GM23248 (cell line): ENCODE results near the gene CEACAM19. TPM values are rescaled to one million over a fixed set of nuclear protein-coding genes. Genes with fewer than 3 reads are reported as not detected.
"Not testable (repeated sequence)": the region's sequence is repeated elsewhere in the genome, so short reads cannot be mapped to it uniquely, and the experiment has no call there.

Source experiments
- DNase-seq: peaks from one replicate; pipeline ENCODE4 v3.0.0-alpha.2; 2015
- H2AFZ ChIP-seq: fragments of 200-600 bp; sonication (generic); 2 replicates; pipeline ENCODE4 v1.6.1; 2016; ENCODE audit warnings: antibody characterized with exemption
- H3F3A ChIP-seq: fragments of 200-600 bp; sonication (generic); 2 replicates; pipeline ENCODE4 v1.6.1; 2016; ENCODE audit warnings: mild to moderate bottlenecking, antibody characterized with exemption, mixed run types; ENCODE audit not compliant: insufficient read depth
- H3K27ac ChIP-seq: fragments of 200-600 bp; sonication (generic); 2 replicates; pipeline ENCODE4 v1.5.1; 2016; ENCODE audit warnings: mild to moderate bottlenecking
- H3K27me3 ChIP-seq: fragments of 200-600 bp; sonication (generic); replicated peaks from 2 replicates; pipeline ENCODE4 v1.6.1; 2016; ENCODE audit warnings: mild to moderate bottlenecking; ENCODE audit not compliant: insufficient read depth
- H3K36me3 ChIP-seq: fragments of 200-600 bp; sonication (generic); 2 replicates; pipeline ENCODE4 v1.6.1; 2016; ENCODE audit warnings: low read depth, mild to moderate bottlenecking
- H3K4me1 ChIP-seq: fragments of 200-600 bp; sonication (generic); 2 replicates; pipeline ENCODE4 v1.6.1; 2016; ENCODE audit warnings: mild to moderate bottlenecking; ENCODE audit not compliant: insufficient read depth
- H3K4me2 ChIP-seq: fragments of 200-600 bp; sonication (generic); one replicate; pipeline ENCODE4 v1.6.1; 2016; ENCODE audit warnings: mild to moderate bottlenecking; ENCODE audit not compliant: unreplicated experiment
- H3K4me3 ChIP-seq: fragments of 200-600 bp; sonication (generic); 2 replicates; pipeline ENCODE4 v1.5.1; 2016; ENCODE audit warnings: mild to moderate bottlenecking
- H3K79me2 ChIP-seq: fragments of 200-600 bp; sonication (generic); 2 replicates; pipeline ENCODE4 v1.6.1; 2016; ENCODE audit warnings: mild to moderate bottlenecking; ENCODE audit not compliant: insufficient read depth
- H3K9ac ChIP-seq: fragments of 200-600 bp; sonication (generic); 2 replicates; pipeline ENCODE4 v1.6.1; 2016; ENCODE audit warnings: mild to moderate bottlenecking
- H3K9me2 ChIP-seq: fragments of 200-600 bp; sonication (generic); 2 replicates; pipeline ENCODE4 v1.6.1; 2016; ENCODE audit warnings: mixed run types, mild to moderate bottlenecking, moderate library complexity; ENCODE audit not compliant: insufficient read depth
- H3K9me3 ChIP-seq: fragments of 200-600 bp; sonication (generic); one replicate; pipeline ENCODE4 v1.6.1; 2017; ENCODE audit warnings: low read depth
- H4K20me1 ChIP-seq: fragments of 200-600 bp; sonication (generic); 2 replicates; pipeline ENCODE4 v1.6.0; 2016; ENCODE audit not compliant: insufficient read depth
- EZH2 ChIP-seq: fragments of 200-600 bp; sonication (generic); IDR thresholded peaks from 2 replicates; pipeline ENCODE4 v1.6.1; 2018; ENCODE audit warnings: antibody characterized with exemption, mild to moderate bottlenecking; ENCODE audit not compliant: insufficient read depth, poor library complexity, severe bottlenecking
- EZH2phosphoT487 ChIP-seq: fragments of 200-600 bp; sonication (generic); IDR thresholded peaks from 2 replicates; pipeline ENCODE4 v1.6.1; 2018; ENCODE audit warnings: antibody characterized with exemption, moderate library complexity, mild to moderate bottlenecking, low read depth; ENCODE audit not compliant: insufficient read depth
- WGBS, 2 experiments: methylation state at CpG; one replicate each; pipeline ENCODE4 v1.1.6; 2015 to 2017; ENCODE audit warnings: low lambda C conversion rate in 2 of 2, low coverage in 1 of 2; ENCODE audit errors: missing lambda C conversion rate in 2 of 2; 5-methylcytosine and 5-hydroxymethylcytosine counted together
- in situ Hi-C: fragments of 300-500 bp; cut with MboI; formaldehyde crosslinking; loops from 2 replicates; pipeline ENCODE4 v1.15.0; 2020
- polyA plus RNA-seq: library from polyadenylated mRNA; unstranded; fragments of >200 nt; fragmentation: Nextera tagmentation; extraction: Ambion mirVana; gene quantifications from 2 replicates; pipeline ENCODE4 v1.2.1, GENCODE V29; 2016
- total RNA-seq: library from RNA; depleted of rRNA; stranded (reverse); fragments of >200 nt; shearing (Covaris generic); gene quantifications from 2 replicates; pipeline ENCODE4 v1.2.3, GENCODE V29; 2014

The CEACAM19 gene
- total and polyA plus RNA-seq, 2 experiments from 2014 or later, result 1.7 to 1.9 TPM

DNA sequence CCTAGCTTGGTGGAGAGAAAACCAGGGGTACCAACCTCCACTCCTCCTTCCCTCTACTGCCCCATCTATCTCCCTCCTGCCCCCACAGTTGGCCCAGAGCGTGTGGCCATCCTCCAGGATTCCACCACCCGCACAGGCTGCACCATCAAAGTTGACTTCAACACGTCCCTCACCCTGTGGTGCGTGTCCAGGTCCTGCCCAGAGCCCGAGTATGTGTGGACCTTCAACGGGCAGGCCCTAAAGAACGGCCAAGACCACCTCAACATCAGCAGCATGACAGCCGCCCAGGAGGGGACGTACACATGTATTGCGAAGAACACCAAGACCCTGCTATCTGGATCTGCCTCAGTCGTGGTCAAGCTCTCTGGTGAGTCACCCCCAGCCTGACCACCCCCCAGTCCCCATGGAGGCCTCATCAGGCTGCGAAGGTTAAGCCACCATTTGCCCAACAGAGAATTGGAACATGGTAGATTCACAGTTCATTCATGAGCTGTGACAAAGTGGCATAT lies 34.3 kb downstream of the CEACAM19 start:
- Histone ChIP-seq H4K20me1 (no peaks in the 10 kb centered on the region), H3K27me3 (no peaks in the 10 kb centered on the region), H3K9me3 (no peaks in the 10 kb centered on the region), H3K79me2 (no peaks in the 10 kb centered on the region), H3K36me3 (no peaks in the 10 kb centered on the region), H3F3A (no peaks in the 10 kb centered on the region), H3K9ac (no peak overlapping the region), H3K9me2 (no peaks in the 10 kb centered on the region), H2AFZ (no peak overlapping the region), H3K4me3 (no peak overlapping the region), H3K4me2 (no peak overlapping the region), H3K27ac (no peak overlapping the region), H3K4me1 (no peaks in the 10 kb centered on the region)
- no peak for DNase-seq
- in situ Hi-C loops, result no loop called here
- 80 to 84% methylated on average over 11 to 12 of the region's 12 CpGs for WGBS, 2 experiments
- TF ChIP-seq EZH2phosphoT487, result no peak

DNA sequence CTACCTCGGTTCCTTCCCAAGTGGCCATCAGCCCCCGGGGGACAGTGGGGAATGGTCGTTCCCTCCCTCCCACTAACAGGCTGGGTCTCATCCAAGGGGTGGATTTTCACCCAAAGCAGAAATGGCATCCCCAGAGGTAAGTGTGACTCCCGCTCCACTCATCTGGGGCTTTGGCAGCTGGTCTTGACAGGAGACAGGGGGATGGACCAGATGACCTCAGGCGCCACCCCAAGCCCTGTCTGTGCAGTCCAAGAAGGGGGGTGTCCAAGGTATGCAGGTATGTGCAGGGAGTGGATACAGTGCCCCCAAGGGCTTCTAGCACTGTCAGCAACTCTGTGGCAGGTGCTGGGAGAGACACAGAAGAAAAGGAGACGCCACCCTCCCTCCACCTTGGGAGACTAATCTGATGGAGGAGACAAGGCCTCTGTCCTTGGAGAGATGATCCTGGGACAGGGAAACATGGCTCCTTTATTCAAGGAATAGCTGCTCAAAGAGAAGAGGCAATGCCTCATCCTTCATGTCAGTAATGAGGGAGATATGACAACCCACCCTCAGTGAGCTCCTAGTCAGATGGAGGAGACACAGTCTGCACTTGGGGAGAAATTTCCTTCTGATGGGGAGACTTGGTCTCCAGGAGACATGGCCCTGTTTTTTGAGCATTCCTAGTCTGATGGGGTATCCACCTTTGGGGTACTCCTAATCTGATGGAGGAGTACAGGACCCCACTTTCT lies 35.4 kb downstream of the CEACAM19 start:
- no peaks in the 10 kb centered on the region for H3K79me2 ChIP-seq
- in situ Hi-C loops, result no loop called here
- no peaks in the 10 kb centered on the region for H4K20me1 ChIP-seq
- no peak overlapping the region for H3K27ac ChIP-seq
- no peak overlapping the region for H2AFZ ChIP-seq
- H3F3A ChIP-seq, result no peaks in the 10 kb centered on the region
- TF ChIP-seq EZH2phosphoT487 (no peak), EZH2 (no peak)
- H3K36me3 ChIP-seq, result no peaks in the 10 kb centered on the region
- WGBS, 2 experiments, result 84 to 87% methylated on average over 6 of the region's 6 CpGs
- no peak overlapping the region for H3K9ac ChIP-seq
- no peaks in the 10 kb centered on the region for H3K9me3 ChIP-seq
- H3K4me1 ChIP-seq, result no peaks in the 10 kb centered on the region
- H3K4me2 ChIP-seq, result no peak overlapping the region
- H3K9me2 ChIP-seq, result no peaks in the 10 kb centered on the region
- no peaks in the 10 kb centered on the region for H3K27me3 ChIP-seq
- H3K4me3 ChIP-seq, result no peak overlapping the region
- DNase-seq, result no peak

DNA sequence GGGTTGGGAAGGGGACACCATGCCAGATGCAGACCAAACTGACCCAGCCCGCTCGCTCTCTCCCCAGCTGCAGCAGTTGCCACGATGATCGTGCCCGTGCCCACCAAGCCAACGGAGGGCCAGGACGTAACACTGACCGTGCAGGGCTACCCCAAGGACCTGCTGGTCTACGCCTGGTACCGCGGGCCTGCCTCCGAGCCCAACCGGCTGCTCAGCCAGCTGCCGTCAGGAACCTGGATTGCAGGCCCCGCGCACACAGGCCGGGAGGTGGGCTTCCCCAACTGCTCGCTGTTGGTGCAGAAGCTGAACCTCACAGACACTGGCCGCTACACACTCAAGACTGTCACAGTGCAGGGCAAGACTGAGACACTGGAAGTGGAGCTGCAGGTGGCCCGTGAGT lies 36.5 kb downstream of the CEACAM19 start:
- Histone ChIP-seq H2AFZ (no peak overlapping the region), H3K4me2 (no peak overlapping the region), H3K9me2 (no peaks in the 10 kb centered on the region), H3K79me2 (no peaks in the 10 kb centered on the region), H4K20me1 (no peaks in the 10 kb centered on the region), H3K9ac (no peak overlapping the region), H3K27me3 (no peaks in the 10 kb centered on the region), H3K27ac (no peak overlapping the region), H3K36me3 (no peaks in the 10 kb centered on the region), H3F3A (no peaks in the 10 kb centered on the region), H3K4me1 (no peaks in the 10 kb centered on the region), H3K4me3 (no peak overlapping the region), H3K9me3 (no peaks in the 10 kb centered on the region)
- DNase-seq, result no peak
- 91 to 95% methylated on average over 20 of the region's 20 CpGs for WGBS, 2 experiments
- in situ Hi-C loops, result no loop called here
- TF ChIP-seq EZH2phosphoT487 (no peak), EZH2 (no peak)

DNA sequence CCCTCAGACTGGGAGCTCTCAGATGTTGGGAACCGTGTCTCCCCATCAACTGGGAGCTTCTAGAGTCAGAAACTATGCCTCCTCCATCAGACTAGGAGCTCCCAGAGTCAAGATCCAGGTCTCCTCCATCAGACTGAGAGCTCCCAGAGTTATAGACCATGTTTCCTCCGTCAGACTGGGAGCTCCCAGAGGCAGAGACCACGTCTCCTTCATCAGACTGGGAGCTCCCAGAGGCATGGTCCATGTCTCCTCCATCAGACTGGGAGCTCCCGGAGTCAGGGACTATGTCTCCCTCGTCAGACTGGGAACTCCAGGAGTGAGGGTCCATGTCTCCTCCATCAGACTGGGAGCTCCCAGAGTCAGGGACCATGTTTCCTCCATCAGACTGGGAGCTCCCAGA lies 37.7 kb downstream of the CEACAM19 start:
- H3K27me3 ChIP-seq, result no peaks in the 10 kb centered on the region
- no peak overlapping the region for H3K4me2 ChIP-seq
- DNase-seq, result no peak
- no peaks in the 10 kb centered on the region for H3K36me3 ChIP-seq
- no peaks in the 10 kb centered on the region for H3K79me2 ChIP-seq
- TF ChIP-seq EZH2phosphoT487 (no peak), EZH2 (no peak)
- in situ Hi-C loops, result no loop called here
- no peaks in the 10 kb centered on the region for H3K4me1 ChIP-seq
- H3K9me2 ChIP-seq, result no peaks in the 10 kb centered on the region
- H3F3A ChIP-seq, result no peaks in the 10 kb centered on the region
- no peak overlapping the region for H3K9ac ChIP-seq
- 44% methylated on average over 5 of the region's 5 CpGs for WGBS, 2 experiments
- no peak overlapping the region for H3K27ac ChIP-seq
- no peak overlapping the region for H2AFZ ChIP-seq
- no peaks in the 10 kb centered on the region for H4K20me1 ChIP-seq
- H3K4me3 ChIP-seq, result no peak overlapping the region
- no peaks in the 10 kb centered on the region for H3K9me3 ChIP-seq

DNA sequence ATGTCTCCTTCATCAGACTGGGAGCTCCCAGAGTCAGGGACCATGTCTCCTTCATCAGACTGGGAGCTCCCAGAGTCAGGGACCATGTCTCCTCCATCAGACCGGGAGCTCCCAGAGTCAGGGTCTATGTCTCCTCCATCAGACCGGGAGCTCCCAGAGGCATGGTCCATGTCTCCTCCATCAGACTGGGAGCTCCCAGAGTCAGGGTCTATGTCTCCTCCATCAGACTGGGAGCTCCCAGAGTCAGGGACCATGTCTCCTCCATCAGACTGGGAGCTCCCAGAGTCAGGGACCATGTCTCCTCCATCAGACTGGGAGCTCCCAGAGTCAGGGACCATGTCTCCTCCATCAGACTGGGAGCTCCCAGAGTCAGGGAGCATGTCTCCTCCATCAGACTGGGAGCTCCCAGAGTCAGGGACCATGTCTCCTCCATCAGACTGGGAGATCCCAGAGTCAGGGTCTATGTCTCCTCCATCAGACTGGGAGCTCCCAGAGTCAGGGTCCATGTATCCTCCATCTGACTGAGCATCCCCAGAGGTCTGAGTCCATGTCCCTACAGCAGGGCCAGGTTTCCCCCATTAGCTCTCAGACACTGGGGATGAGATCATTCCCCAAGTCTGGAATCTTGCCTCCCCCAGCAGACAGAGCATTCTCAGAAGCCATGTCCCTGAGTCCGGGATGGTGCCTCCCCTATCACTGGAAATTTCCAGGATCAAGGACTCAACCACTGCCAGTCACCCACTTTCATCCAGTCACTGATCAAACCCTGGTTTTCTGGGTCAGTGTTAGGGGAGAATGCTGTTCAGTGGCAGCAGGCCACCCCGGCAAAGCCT lies 38.4 kb downstream of the CEACAM19 start:
- H3K4me3 ChIP-seq, in situ Hi-C loops, H3F3A ChIP-seq, H3K27me3 ChIP-seq, H3K4me2 ChIP-seq, H3K36me3 ChIP-seq, H3K27ac ChIP-seq, H4K20me1 ChIP-seq, H3K9ac ChIP-seq, H2AFZ ChIP-seq, DNase-seq, H3K4me1 ChIP-seq, H3K79me2 ChIP-seq, H3K9me3 ChIP-seq, H3K9me2 ChIP-seq: not testable (repeated sequence)
- WGBS, 2 experiments, result 46 to 59% methylated on average over 4 of the region's 4 CpGs
